Caco-2 (cell line): Measurements from ENCODE around the gene NUP35. TPM values are rescaled to one million over a fixed set of nuclear protein-coding genes. Genes with fewer than 3 reads are reported as not detected.

ENCODE experiments used
- BruUV-seq: library from RNA; stranded (reverse); fragments of 400-500 nt; replicated peaks from 2 replicates; lab custom pipeline; 2021; lab: Mats Ljungman, UMichigan
- CTCF ChIA-PET: fragments of 300-600 bp; sonication (Branson Sonifier 250); formaldehyde crosslinking; loops from one replicate; lab custom pipeline; 2022; ENCODE audit warnings: antibody characterized with exemption; lab: Charles Lee
- POLR2A ChIA-PET: fragments of 300-600 bp; sonication (Branson Sonifier 250); formaldehyde crosslinking; loops from one replicate; lab custom pipeline; 2022; ENCODE audit warnings: antibody characterized with exemption; lab: Charles Lee
- DNase-seq, 2 experiments: peaks; one replicate each; pipeline versions ENCODE4 v3.0.0 to v3.0.0-alpha.2; 2020 to 2022
- H3K27me3 ChIP-seq: replicated peaks from 2 replicates; pipeline ENCODE4 v1.6.0; 2011; ENCODE audit warnings: low read length; ENCODE audit not compliant: control insufficient read depth, insufficient read depth
- H3K36me3 ChIP-seq: 2 replicates; pipeline ENCODE4 v1.5.1; 2011; ENCODE audit warnings: low read length; ENCODE audit not compliant: control insufficient read depth, insufficient read depth
- H3K4me1 ChIP-seq: fragments of 250-450 bp; sonication (Bioruptor Pico); 2 replicates; pipeline ENCODE4 v1.5.1; 2020; ENCODE audit warnings: mild to moderate bottlenecking
- H3K4me3 ChIP-seq: 2 replicates; pipeline ENCODE4 v1.5.1; 2011; ENCODE audit warnings: low read depth, mild to moderate bottlenecking, control low read depth, low read length
- H3K9me3 ChIP-seq: fragments of 250-450 bp; sonication (Bioruptor Pico); 2 replicates; pipeline ENCODE4 v1.5.1; 2020; ENCODE audit warnings: mild to moderate bottlenecking, moderate library complexity
- H3K27ac Mint-ChIP-seq: one replicate; pipeline ENCODE4 v1.8.0; 2022; ENCODE audit warnings: mixed read lengths; ENCODE audit not compliant: unreplicated experiment
- H3K27me3 Mint-ChIP-seq: one replicate; pipeline ENCODE4 v1.8.0; 2022; ENCODE audit warnings: mixed read lengths; ENCODE audit not compliant: insufficient read depth, unreplicated experiment
- H3K36me3 Mint-ChIP-seq: one replicate; pipeline ENCODE4 v1.8.0; 2022; ENCODE audit warnings: mild to moderate bottlenecking, mixed read lengths; ENCODE audit not compliant: insufficient read depth, unreplicated experiment
- H3K4me1 Mint-ChIP-seq: one replicate; pipeline ENCODE4 v1.8.0; 2022; ENCODE audit warnings: low read depth, mixed read lengths; ENCODE audit not compliant: unreplicated experiment
- H3K4me3 Mint-ChIP-seq: one replicate; pipeline ENCODE4 v1.8.0; 2022; ENCODE audit warnings: mild to moderate bottlenecking, moderate library complexity, mixed read lengths; ENCODE audit not compliant: unreplicated experiment
- H3K9me3 Mint-ChIP-seq: one replicate; pipeline ENCODE4 v1.8.0; 2022; ENCODE audit warnings: mixed read lengths; ENCODE audit not compliant: unreplicated experiment
- intact Hi-C: fragments of 100-400 bp; cut with micrococcal nuclease; formaldehyde crosslinking; loops from one replicate; pipeline ENCODE4 v1.10.0; 2022; ENCODE audit not compliant: unreplicated experiment
- total RNA-seq: library from RNA; stranded (reverse); gene quantifications from 2 replicates; pipeline ENCODE4 v1.2.3, GENCODE V29; 2022
- TF ChIP-seq, protein P1 (sequence below), 2 experiments: fragments of 200-600 bp in 1 of 2; IDR thresholded peaks; 1 replicate in 1 of 2; 2 replicates in 1 of 2; pipeline versions ENCODE4 v1.5.1 to v1.8.0; 2011 to 2022; ENCODE audit warnings: antibody characterized with exemption in 1 of 2, control low read depth in 1 of 2, inconsistent platforms in 1 of 2, low read depth in 1 of 2, low read length in 1 of 2, mild to moderate bottlenecking in 1 of 2, moderate library complexity in 1 of 2; ENCODE audit not compliant: insufficient read depth in 1 of 2, severe bottlenecking in 1 of 2, unreplicated experiment in 1 of 2

NUP35 gene
- total RNA-seq, 1 experiment from 2014 or later = 34.7 TPM

DNA sequence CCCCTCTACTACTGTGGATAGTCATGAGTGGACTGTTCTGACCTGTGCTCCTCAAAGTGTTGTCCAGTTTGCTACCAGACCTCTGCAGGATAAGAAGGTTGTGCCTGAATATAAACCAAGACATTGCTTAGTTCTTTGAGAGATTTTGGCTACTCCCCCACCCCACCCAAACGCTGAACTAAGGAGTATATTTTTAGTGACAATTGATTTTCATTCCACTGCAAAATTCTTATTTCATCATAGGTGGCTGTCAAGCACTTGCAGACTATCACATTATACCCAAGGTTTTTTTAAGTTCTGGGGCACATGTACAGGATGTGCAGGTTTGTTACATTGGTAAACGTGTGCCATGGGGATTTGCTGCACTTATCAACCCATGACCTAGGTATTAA, 32.3 kb upstream of the NUP35 start:
- peaks cover 4% of the 10 kb centered on the region; the same call in 1 of the 2 replicates for H3K9me3 ChIP-seq
- H3K4me1 ChIP-seq = peaks cover 11% of the 10 kb centered on the region
- no peaks in the 10 kb centered on the region for H3K9me3 Mint-ChIP-seq
- no peaks in the 10 kb centered on the region for H3K27me3 ChIP-seq
- H3K36me3 Mint-ChIP-seq = no peaks in the 10 kb centered on the region
- no peak for DNase-seq
- no peak overlapping the region for H3K4me3 ChIP-seq
- BruUV-seq = no TSS peak
- H3K4me3 Mint-ChIP-seq = no peak overlapping the region
- H3K36me3 ChIP-seq = no peaks in the 10 kb centered on the region
- H3K27ac Mint-ChIP-seq = no peak overlapping the region
- H3K4me1 Mint-ChIP-seq = peaks cover 6% of the 10 kb centered on the region
- H3K27me3 Mint-ChIP-seq = no peaks in the 10 kb centered on the region
- CTCF ChIA-PET = no interaction called here
- intact Hi-C loops = loop anchor here (1.0 to 5.0 kb wide), 2 partner anchors 14 to 110 kb away; partner anchors contain the start of gene DUSP19
- TF ChIP-seq, protein P1, sequence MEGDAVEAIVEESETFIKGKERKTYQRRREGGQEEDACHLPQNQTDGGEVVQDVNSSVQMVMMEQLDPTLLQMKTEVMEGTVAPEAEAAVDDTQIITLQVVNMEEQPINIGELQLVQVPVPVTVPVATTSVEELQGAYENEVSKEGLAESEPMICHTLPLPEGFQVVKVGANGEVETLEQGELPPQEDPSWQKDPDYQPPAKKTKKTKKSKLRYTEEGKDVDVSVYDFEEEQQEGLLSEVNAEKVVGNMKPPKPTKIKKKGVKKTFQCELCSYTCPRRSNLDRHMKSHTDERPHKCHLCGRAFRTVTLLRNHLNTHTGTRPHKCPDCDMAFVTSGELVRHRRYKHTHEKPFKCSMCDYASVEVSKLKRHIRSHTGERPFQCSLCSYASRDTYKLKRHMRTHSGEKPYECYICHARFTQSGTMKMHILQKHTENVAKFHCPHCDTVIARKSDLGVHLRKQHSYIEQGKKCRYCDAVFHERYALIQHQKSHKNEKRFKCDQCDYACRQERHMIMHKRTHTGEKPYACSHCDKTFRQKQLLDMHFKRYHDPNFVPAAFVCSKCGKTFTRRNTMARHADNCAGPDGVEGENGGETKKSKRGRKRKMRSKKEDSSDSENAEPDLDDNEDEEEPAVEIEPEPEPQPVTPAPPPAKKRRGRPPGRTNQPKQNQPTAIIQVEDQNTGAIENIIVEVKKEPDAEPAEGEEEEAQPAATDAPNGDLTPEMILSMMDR (IDR thresholded peaks at IDR 0.05; ENCODE audit: insufficient read depth in 1 of 2, low read depth in 1 of 2, low read length in 1 of 2, severe bottlenecking in 1 of 2, unreplicated experiment in 1 of 2) = no peak
- POLR2A ChIA-PET = no interaction called here

DNA sequence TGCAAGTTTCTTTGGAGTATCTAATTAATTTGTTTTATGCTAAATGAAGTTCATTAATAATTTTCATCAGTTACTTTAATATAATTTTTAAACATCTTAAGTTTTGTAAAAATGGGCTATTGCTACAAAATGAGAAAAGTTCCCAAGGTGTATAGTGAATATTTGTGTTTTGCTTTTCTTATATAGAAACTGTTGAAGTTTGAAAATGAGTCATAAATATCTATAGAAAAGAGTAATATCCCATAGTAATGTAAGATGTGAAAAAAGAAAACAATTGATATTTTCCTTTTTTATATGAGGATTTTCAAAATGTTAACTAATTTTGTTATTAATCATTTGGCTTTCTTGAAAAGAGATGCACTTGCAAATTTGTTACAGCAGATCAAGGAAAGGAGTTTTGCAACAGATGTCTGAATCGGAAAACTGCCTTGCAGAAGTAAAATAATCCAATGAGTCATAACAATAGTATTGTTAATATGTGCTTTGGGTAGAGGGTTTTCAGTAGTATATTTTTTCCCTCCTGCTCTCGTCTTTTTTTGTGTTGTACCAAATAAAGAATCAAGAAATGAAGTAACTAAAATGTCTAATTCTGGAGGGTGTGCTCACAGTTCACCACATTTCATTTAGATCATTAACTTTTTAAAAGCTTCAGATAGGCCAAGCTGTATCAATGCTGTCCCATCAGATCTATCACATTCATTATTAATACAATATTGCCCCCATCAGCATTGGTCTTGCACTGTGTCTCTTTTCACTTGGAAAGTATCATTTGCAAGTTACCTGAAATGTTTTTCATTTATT, 30.2 kb upstream of the NUP35 start:
- no peak overlapping the region for H3K4me3 Mint-ChIP-seq
- peak in 1 of 2 experiments; percentile 14 for DNase-seq
- H3K27me3 Mint-ChIP-seq = no peaks in the 10 kb centered on the region
- CTCF ChIA-PET = interaction anchor here (0.6 to 1.3 kb wide), 4 partner anchors 327 to 427 kb away, joined by 3 to 5 read pairs (median 4); no protein-coding TSS in a partner anchor
- TF ChIP-seq, protein P1 (IDR thresholded peaks at IDR 0.05; ENCODE audit: insufficient read depth in 1 of 2, low read depth in 1 of 2, low read length in 1 of 2, severe bottlenecking in 1 of 2, unreplicated experiment in 1 of 2) = peak in 1 of 2 experiments; percentile 12
- H3K4me1 Mint-ChIP-seq = peaks cover 6% of the 10 kb centered on the region
- no peaks in the 10 kb centered on the region for H3K9me3 Mint-ChIP-seq
- POLR2A ChIA-PET = no interaction called here
- Histone ChIP-seq H3K36me3 (no peaks in the 10 kb centered on the region), H3K4me3 (no peak overlapping the region), H3K9me3 (peaks cover 4% of the 10 kb centered on the region; the same call in 1 of the 2 replicates), H3K4me1 (peaks cover 11% of the 10 kb centered on the region), H3K27me3 (no peaks in the 10 kb centered on the region)
- intact Hi-C loops = loop anchor here (1.0 to 5.0 kb wide), 4 partner anchors 112 to 427 kb away; no protein-coding TSS in a partner anchor
- no peak overlapping the region for H3K27ac Mint-ChIP-seq
- no TSS peak for BruUV-seq
- H3K36me3 Mint-ChIP-seq = no peaks in the 10 kb centered on the region

DNA sequence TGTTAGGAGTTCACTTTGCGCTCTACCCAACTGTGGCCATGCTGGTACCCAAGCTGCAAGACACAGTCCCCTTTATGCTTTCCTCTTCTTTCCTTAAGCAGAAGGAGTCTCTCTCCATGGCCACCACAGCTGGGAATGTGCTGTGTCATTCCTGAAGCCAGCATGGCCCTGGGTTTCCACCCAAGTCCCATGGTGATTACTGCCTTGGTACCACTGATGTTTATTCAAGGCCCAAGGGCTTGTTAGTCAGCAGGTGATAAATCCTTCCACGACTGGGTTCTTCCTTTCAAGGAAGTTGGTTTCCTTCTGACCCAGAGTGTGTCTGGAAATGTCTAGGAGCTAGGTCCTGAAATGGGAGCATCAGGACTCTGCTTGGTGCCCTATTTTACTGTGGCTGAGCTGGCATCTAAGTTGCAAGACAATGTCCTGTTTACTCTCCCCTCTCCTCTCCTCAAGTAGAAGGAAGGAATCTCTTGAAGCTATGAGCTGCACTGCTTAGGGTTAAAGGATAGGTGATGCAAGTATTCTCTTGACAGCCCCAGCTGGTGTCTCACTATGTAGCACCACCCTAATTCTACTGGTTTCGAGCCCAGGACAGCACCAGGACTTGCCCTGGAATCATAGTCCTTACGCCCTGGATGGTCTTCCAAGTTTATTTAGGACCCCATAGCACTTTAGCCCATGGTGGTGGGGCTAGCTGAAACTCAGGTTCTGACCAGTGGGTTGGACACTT, 18.7 kb upstream of the NUP35 start:
- DNase-seq = no peak
- intact Hi-C loops = no loop called here
- Histone ChIP-seq H3K36me3 (no peaks in the 10 kb centered on the region), H3K4me1 (no peaks in the 10 kb centered on the region), H3K27me3 (no peaks in the 10 kb centered on the region), H3K4me3 (no peak overlapping the region), H3K9me3 (no peaks in the 10 kb centered on the region)
- no peak overlapping the region for H3K27ac Mint-ChIP-seq
- TF ChIP-seq, protein P1 (IDR thresholded peaks at IDR 0.05; ENCODE audit: insufficient read depth in 1 of 2, low read depth in 1 of 2, low read length in 1 of 2, severe bottlenecking in 1 of 2, unreplicated experiment in 1 of 2) = no peak
- no TSS peak for BruUV-seq
- no peak overlapping the region for H3K4me3 Mint-ChIP-seq
- CTCF ChIA-PET = no interaction called here
- no peaks in the 10 kb centered on the region for H3K9me3 Mint-ChIP-seq
- no peaks in the 10 kb centered on the region for H3K4me1 Mint-ChIP-seq
- no peaks in the 10 kb centered on the region for H3K36me3 Mint-ChIP-seq
- H3K27me3 Mint-ChIP-seq = no peaks in the 10 kb centered on the region
- POLR2A ChIA-PET = no interaction called here
